Breast epithelium (tissue), 3 donors: ENCODE data around the gene POFUT2.

ENCODE experiments used
- CTCF ChIP-seq, 3 donors: fragments of 450-650 bp; IDR thresholded peaks; one replicate each; pipeline ENCODE4 v1.5.1; 2016 to 2017; ENCODE audit warnings: antibody characterized with exemption in 3 of 3, mild to moderate bottlenecking in 3 of 3, moderate library complexity in 3 of 3
- POLR2A ChIP-seq: fragments of 450-650 bp; IDR thresholded peaks from one replicate; pipeline ENCODE4 v1.6.1; 2016; ENCODE audit warnings: antibody characterized with exemption, mild to moderate bottlenecking, moderate library complexity
- POLR2AphosphoS5 ChIP-seq, 3 donors: sonication (generic); formaldehyde crosslinking; IDR thresholded peaks; one replicate each; pipeline ENCODE4 v1.6.1; 2017; ENCODE audit warnings: antibody characterized with exemption in 3 of 3

- no peak for TF ChIP-seq CTCF (IDR thresholded peaks at IDR 0.05)
- no peak for TF ChIP-seq POLR2AphosphoS5 (IDR thresholded peaks at IDR 0.05)
- no peak for TF ChIP-seq POLR2A
These were observed 11.1 kb downstream of the POFUT2 start for GRCh38 chr21:45276596-45276995.
